Fibroblast of lung (primary cell): ENCODE results near the gene MAGI2. TPM values are rescaled to one million over a fixed set of nuclear protein-coding genes. Genes with fewer than 3 reads are reported as not detected.

Experiments
- DNase-seq, 2 donors: peaks; one replicate each; pipeline versions ENCODE4 v3.0.0 to v3.0.0-alpha.2; 2010; ENCODE audit warnings: low read depth in 2 of 2
- H2AFZ ChIP-seq: 2 replicates; pipeline ENCODE4 v1.5.1; 2012; ENCODE audit warnings: low read length, control low read depth, inconsistent platforms
- H3K27ac ChIP-seq: 2 replicates; pipeline ENCODE4 v1.5.1; 2011; ENCODE audit warnings: low read length, control low read depth; ENCODE audit not compliant: insufficient read depth
- H3K27me3 ChIP-seq: 2 replicates; pipeline ENCODE4 v1.5.1; 2011; ENCODE audit warnings: mild to moderate bottlenecking, low read length; ENCODE audit not compliant: control insufficient read depth, insufficient read depth
- H3K36me3 ChIP-seq: 2 replicates; pipeline ENCODE4 v1.5.1; 2011; ENCODE audit warnings: low read length; ENCODE audit not compliant: control insufficient read depth, insufficient read depth
- H3K4me1 ChIP-seq: 2 replicates; pipeline ENCODE4 v1.5.1; 2011; ENCODE audit warnings: low read length; ENCODE audit not compliant: control insufficient read depth, insufficient read depth; ENCODE audit errors: extremely low read depth
- H3K4me2 ChIP-seq: 2 replicates; pipeline ENCODE4 v1.5.1; 2011; ENCODE audit warnings: low read length, control low read depth; ENCODE audit not compliant: insufficient read depth; ENCODE audit errors: extremely low read depth
- H3K4me3 ChIP-seq, 4 experiments: fragments of 200-600 bp in 1 of 4; sonication (generic) in 1 of 4; replicated peaks in 1 of 4; 2 replicates each; pipeline ENCODE4 v1.5.1; 2011 to 2016; ENCODE audit warnings: low read length in 4 of 4, low read depth in 3 of 4, mild to moderate bottlenecking in 3 of 4, control low read depth in 2 of 4, inconsistent platforms in 1 of 4, mixed read lengths in 1 of 4; ENCODE audit not compliant: insufficient read depth in 1 of 4; ENCODE audit errors: control extremely low read depth in 1 of 4
- H3K79me2 ChIP-seq: 2 replicates; pipeline ENCODE4 v1.5.1; 2012; ENCODE audit warnings: mild to moderate bottlenecking, low read length, inconsistent platforms; ENCODE audit not compliant: control insufficient read depth, insufficient read depth
- H3K9ac ChIP-seq: 2 replicates; pipeline ENCODE4 v1.5.1; 2011; ENCODE audit warnings: mild to moderate bottlenecking, low read length, control low read depth; ENCODE audit not compliant: insufficient read depth
- H3K9me3 ChIP-seq: 2 replicates; pipeline ENCODE4 v1.5.1; 2012; ENCODE audit warnings: low read depth, low read length; ENCODE audit not compliant: control insufficient read depth, insufficient read depth
- H4K20me1 ChIP-seq: 2 replicates; pipeline ENCODE4 v1.5.1; 2011; ENCODE audit warnings: low read length; ENCODE audit not compliant: control insufficient read depth, insufficient read depth; ENCODE audit errors: extremely low read depth
- CTCF ChIP-seq, 2 donors: IDR thresholded peaks in 1 of 2; conservative IDR thresholded peaks in 1 of 2; 1 replicate in 1 of 2; 2 replicates in 1 of 2; pipeline ENCODE4 v1.5.1; 2011 to 2012; ENCODE audit warnings: low read length in 2 of 2, control low read depth in 1 of 2, inconsistent platforms in 1 of 2, low read depth in 1 of 2, mild to moderate bottlenecking in 1 of 2
- EZH2 ChIP-seq: IDR thresholded peaks from 2 replicates; pipeline ENCODE4 v1.5.1; 2012; ENCODE audit warnings: low read length, control low read depth, mild to moderate bottlenecking; ENCODE audit errors: missing control alignments
- polyA plus RNA-seq, 2 donors: library from polyadenylated mRNA; depleted of rRNA in 1 of 2; stranded (reverse) in 1 of 2; unstranded in 1 of 2; fragments of >200 nt; gene quantifications; 2 replicates each; pipeline ENCODE4 v1.2.1, GENCODE V29; 2011 to 2012; ENCODE audit warnings: missing spikeins in 1 of 2
- total RNA-seq: library from RNA; depleted of rRNA; stranded (reverse); fragments of >200 nt; gene quantifications from 2 replicates; pipeline ENCODE4 v1.2.1, GENCODE V29; 2014

The MAGI2 gene
- total and polyA plus RNA-seq, 2 donors (not counting 1 experiment from before 2014, with no cell fraction given) = 1.8 to 17.0 TPM

- H3K36me3 ChIP-seq = no peaks in the 10 kb centered on the region
Measured at GRCh38 chr7:78407031-78407430, 1046.4 kb downstream of the MAGI2 start.

GRCh38 chr7:78406531-78406930 lies 1046.9 kb downstream of the MAGI2 start:
- Histone ChIP-seq H4K20me1 (no peaks in the 10 kb centered on the region), H3K4me2 (no peak overlapping the region), H3K27ac (no peak overlapping the region), H3K36me3 (no peaks in the 10 kb centered on the region), H3K79me2 (no peaks in the 10 kb centered on the region), H3K4me3 (no peak overlapping the region), H3K4me1 (no peaks in the 10 kb centered on the region), H3K27me3 (no peaks in the 10 kb centered on the region), H2AFZ (no peak overlapping the region), H3K9me3 (no peaks in the 10 kb centered on the region), H3K9ac (no peak overlapping the region)
- no peak for TF ChIP-seq EZH2
- TF ChIP-seq CTCF (conservative IDR thresholded peaks at IDR 0.05 in 1 of 2, IDR thresholded peaks at IDR 0.05 in 1 of 2; ENCODE audit: low read depth in 1 of 2, low read length in 2 of 2) = no peak
- no peak for DNase-seq

More at GRCh38 chr7:78407031-78407430, 1046.4 kb downstream of the MAGI2 start:
- TF ChIP-seq EZH2 (no peak), CTCF (conservative IDR thresholded peaks at IDR 0.05 in 1 of 2, IDR thresholded peaks at IDR 0.05 in 1 of 2; ENCODE audit: low read depth in 1 of 2, low read length in 2 of 2) (no peak)
- no peak overlapping the region for H2AFZ ChIP-seq
- H4K20me1 ChIP-seq = no peaks in the 10 kb centered on the region
- DNase-seq = no peak
- H3K27me3 ChIP-seq = no peaks in the 10 kb centered on the region
- no peaks in the 10 kb centered on the region for H3K4me1 ChIP-seq
- no peak overlapping the region for H3K4me3 ChIP-seq
- no peak overlapping the region for H3K4me2 ChIP-seq
- no peak overlapping the region for H3K9ac ChIP-seq
- no peaks in the 10 kb centered on the region for H3K9me3 ChIP-seq
- H3K79me2 ChIP-seq = no peaks in the 10 kb centered on the region
- H3K27ac ChIP-seq = no peak overlapping the region

GRCh38 chr7:78402096-78402495 lies 1051.4 kb downstream of the MAGI2 start:
- no peak for DNase-seq
- H3K27me3 ChIP-seq = no peaks in the 10 kb centered on the region
- H3K9me3 ChIP-seq = no peaks in the 10 kb centered on the region
- H3K79me2 ChIP-seq = no peaks in the 10 kb centered on the region
- H3K9ac ChIP-seq = no peak overlapping the region
- no peaks in the 10 kb centered on the region for H3K36me3 ChIP-seq
- no peak overlapping the region for H2AFZ ChIP-seq
- no peaks in the 10 kb centered on the region for H4K20me1 ChIP-seq
- H3K4me1 ChIP-seq = no peaks in the 10 kb centered on the region
- H3K4me3 ChIP-seq = no peak overlapping the region
- H3K4me2 ChIP-seq = no peak overlapping the region
- TF ChIP-seq EZH2 (no peak), CTCF (conservative IDR thresholded peaks at IDR 0.05 in 1 of 2, IDR thresholded peaks at IDR 0.05 in 1 of 2; ENCODE audit: low read depth in 1 of 2, low read length in 2 of 2) (no peak)
- no peak overlapping the region for H3K27ac ChIP-seq
